ENCODE measurements around the gene GH2. TPM values are rescaled to one million over a fixed set of nuclear protein-coding genes. Genes with fewer than 3 reads are reported as not detected.
"Not testable (repeated sequence)": the region's sequence is repeated elsewhere in the genome, so short reads cannot be mapped to it uniquely, and the experiment has no call there.

GH2 gene
- total and polyA plus RNA-seq, 2 donors (not counting 3 experiments of a cell fraction or from before 2014, with no cell fraction given) = not detected

DNA sequence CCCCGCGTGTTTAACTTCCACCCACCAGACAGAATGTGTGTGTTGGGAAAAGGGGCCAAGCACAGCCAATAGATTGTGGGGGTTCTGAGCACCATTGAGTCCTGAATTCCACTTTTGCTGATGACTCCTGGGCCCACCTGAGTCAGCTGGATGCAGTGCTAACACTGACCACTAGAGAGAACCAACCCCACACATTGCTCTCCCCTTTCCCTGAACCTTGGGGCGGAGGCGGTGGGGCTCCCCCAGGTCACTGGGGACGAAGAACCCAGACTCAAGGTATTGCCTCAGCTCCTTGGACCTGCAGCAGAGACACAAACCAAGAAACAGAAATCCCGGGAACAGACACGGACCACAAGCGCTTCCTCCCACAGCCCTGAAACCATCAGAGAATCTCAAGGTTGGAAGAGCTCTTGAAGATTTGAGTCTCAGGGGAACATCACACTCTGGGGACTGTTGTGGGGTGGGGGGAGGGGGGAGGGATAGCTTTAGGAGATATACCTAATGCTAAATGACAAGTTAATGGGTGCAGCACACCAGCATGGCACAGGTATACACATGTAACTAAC, 7.6 kb downstream of the GH2 start:
- BruUV-seq (replicated peaks); H3K4me1 ChIP-seq (ENCODE audit: control insufficient read depth, extremely low read depth, insufficient read depth, low read length); H2AFZ ChIP-seq (ENCODE audit: low read depth, low read length); H3K9ac ChIP-seq (replicated peaks; ENCODE audit: extremely low read depth, insufficient read depth, low read length); H3K27ac ChIP-seq (ENCODE audit: insufficient read depth, low read depth, low read length); dilution Hi-C loops (cut with MboI; ENCODE audit: extremely low pct_ligation_motif_present, low sequenced_read_pairs); FAIRE-seq; H3K36me3 ChIP-seq (ENCODE audit: control insufficient read depth in 2 of 2, extremely low read depth in 1 of 2, insufficient read depth in 2 of 2, low read length in 2 of 2); DNase-seq (ENCODE audit: low read depth, low spot score); H3K4me2 ChIP-seq (ENCODE audit: insufficient read depth, low read length); H3K9me3 ChIP-seq (replicated peaks; ENCODE audit: control insufficient read depth, insufficient read depth, low read length); H4K20me1 ChIP-seq (replicated peaks; ENCODE audit: control insufficient read depth, extremely low read depth, insufficient read depth, low read length); H3K9me1 ChIP-seq (replicated peaks; ENCODE audit: control insufficient read depth, extremely low read depth, insufficient read depth, low read length); H3K4me3 ChIP-seq (replicated peaks in 1 of 3; ENCODE audit: insufficient read depth in 1 of 3, low read depth in 1 of 3, low read length in 3 of 3); H3K27me3 ChIP-seq (ENCODE audit: control insufficient read depth in 2 of 2, insufficient read depth in 2 of 2, low read length in 2 of 2); POLR2A ChIA-PET; intact Hi-C loops (cut with micrococcal nuclease); H3K79me2 ChIP-seq (ENCODE audit: control insufficient read depth, insufficient read depth, low read length): not testable (repeated sequence)
- CTCF ChIA-PET = interaction anchor here (1.4 to 2.0 kb wide), 2 partner anchors 8 to 9 kb away, joined by 3 to 8 read pairs; no protein-coding TSS in a partner anchor

DNA sequence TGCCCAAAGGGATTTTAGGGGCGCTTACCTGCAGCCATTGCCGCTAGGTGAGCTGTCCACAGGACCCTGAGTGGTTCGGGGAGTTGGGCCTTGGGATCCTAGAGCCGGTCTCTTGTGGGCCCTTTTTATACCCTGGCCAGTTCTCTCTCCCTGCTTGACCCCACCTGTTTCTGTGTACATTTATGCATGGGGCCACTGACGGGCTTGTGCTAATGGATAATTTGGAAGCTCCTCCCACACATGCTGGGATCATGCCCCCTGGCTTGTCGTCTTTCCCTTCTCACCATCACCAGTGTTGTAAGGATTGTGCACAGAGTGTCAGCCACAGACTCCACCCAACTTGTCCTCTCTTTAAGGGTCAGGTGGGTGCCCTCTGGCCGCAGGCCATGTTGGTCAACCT, 8.2 kb downstream of the GH2 start, which contains the start of gene CSH2:
TSS of gene CSH2 (minus strand) at position 101 of the 400 bp plus-strand sequence. CDS start at position 38, 63 bp downstream.
- not testable (repeated sequence) for FAIRE-seq; BruUV-seq (replicated peaks)

DNA sequence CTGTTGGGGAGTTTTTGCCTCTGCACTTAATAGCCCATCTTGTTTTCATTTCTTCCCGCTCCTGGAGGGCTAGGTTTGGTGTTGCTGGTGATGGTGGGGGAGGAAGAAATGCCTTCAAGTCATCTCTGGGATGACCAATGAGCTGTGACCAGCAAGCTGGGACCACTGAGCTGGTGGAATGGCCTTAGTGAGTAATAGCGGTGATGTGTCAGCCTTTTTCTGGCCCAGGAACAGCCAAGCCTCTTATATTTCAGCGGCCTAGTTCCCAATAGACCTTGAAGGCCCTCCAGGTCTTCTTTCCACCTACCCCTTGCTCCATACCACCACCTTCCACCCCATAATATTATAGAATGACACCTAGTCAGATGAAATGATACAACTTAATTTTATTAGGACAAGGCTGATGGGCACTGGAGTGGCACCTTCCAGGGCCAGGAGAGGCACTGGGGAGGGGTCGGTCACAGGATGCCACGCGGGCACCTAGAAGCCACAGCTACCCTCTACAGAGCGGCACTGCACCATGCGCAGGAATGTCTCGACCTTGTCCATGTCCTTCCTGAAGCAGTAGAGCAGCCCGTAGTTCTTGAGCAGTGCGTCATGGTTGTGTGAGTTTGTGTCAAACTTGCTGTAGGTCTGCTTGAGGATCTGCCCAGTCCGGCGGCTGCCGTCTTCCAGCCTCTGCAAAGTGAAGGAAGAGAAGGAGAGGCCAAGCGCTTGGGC, 9.9 kb downstream of the GH2 start:
- FAIRE-seq; H2AFZ ChIP-seq (ENCODE audit: low read depth, low read length); H3K27me3 ChIP-seq (ENCODE audit: control insufficient read depth in 2 of 2, insufficient read depth in 2 of 2, low read length in 2 of 2); dilution Hi-C loops (cut with MboI; ENCODE audit: extremely low pct_ligation_motif_present, low sequenced_read_pairs); intact Hi-C loops (cut with micrococcal nuclease); BruUV-seq (replicated peaks); H3K9me3 ChIP-seq (replicated peaks; ENCODE audit: control insufficient read depth, insufficient read depth, low read length); H4K20me1 ChIP-seq (replicated peaks; ENCODE audit: control insufficient read depth, extremely low read depth, insufficient read depth, low read length); H3K4me1 ChIP-seq (ENCODE audit: control insufficient read depth, extremely low read depth, insufficient read depth, low read length); H3K4me2 ChIP-seq (ENCODE audit: insufficient read depth, low read length); H3K9ac ChIP-seq (replicated peaks; ENCODE audit: extremely low read depth, insufficient read depth, low read length); CTCF ChIA-PET; H3K4me3 ChIP-seq (replicated peaks in 1 of 3; ENCODE audit: insufficient read depth in 1 of 3, low read depth in 1 of 3, low read length in 3 of 3); H3K27ac ChIP-seq (ENCODE audit: insufficient read depth, low read depth, low read length); H3K79me2 ChIP-seq (ENCODE audit: control insufficient read depth, insufficient read depth, low read length); H3K9me1 ChIP-seq (replicated peaks; ENCODE audit: control insufficient read depth, extremely low read depth, insufficient read depth, low read length); POLR2A ChIA-PET; DNase-seq (ENCODE audit: low read depth, low spot score); H3K36me3 ChIP-seq (ENCODE audit: control insufficient read depth in 2 of 2, extremely low read depth in 1 of 2, insufficient read depth in 2 of 2, low read length in 2 of 2): not testable (repeated sequence)

More for the DNA sequence above, 8.2 kb downstream of the GH2 start, which contains the start of gene CSH2:
- H3K9ac ChIP-seq (replicated peaks; ENCODE audit: extremely low read depth, insufficient read depth, low read length); POLR2A ChIA-PET; DNase-seq (ENCODE audit: low read depth, low spot score); intact Hi-C loops (cut with micrococcal nuclease); H3K4me3 ChIP-seq (replicated peaks in 1 of 3; ENCODE audit: insufficient read depth in 1 of 3, low read depth in 1 of 3, low read length in 3 of 3); H3K9me3 ChIP-seq (replicated peaks; ENCODE audit: control insufficient read depth, insufficient read depth, low read length); H3K79me2 ChIP-seq (ENCODE audit: control insufficient read depth, insufficient read depth, low read length); H2AFZ ChIP-seq (ENCODE audit: low read depth, low read length); H3K36me3 ChIP-seq (ENCODE audit: control insufficient read depth in 2 of 2, extremely low read depth in 1 of 2, insufficient read depth in 2 of 2, low read length in 2 of 2); H3K4me1 ChIP-seq (ENCODE audit: control insufficient read depth, extremely low read depth, insufficient read depth, low read length); H4K20me1 ChIP-seq (replicated peaks; ENCODE audit: control insufficient read depth, extremely low read depth, insufficient read depth, low read length); H3K4me2 ChIP-seq (ENCODE audit: insufficient read depth, low read length); dilution Hi-C loops (cut with MboI; ENCODE audit: extremely low pct_ligation_motif_present, low sequenced_read_pairs); H3K27ac ChIP-seq (ENCODE audit: insufficient read depth, low read depth, low read length); H3K9me1 ChIP-seq (replicated peaks; ENCODE audit: control insufficient read depth, extremely low read depth, insufficient read depth, low read length); H3K27me3 ChIP-seq (ENCODE audit: control insufficient read depth in 2 of 2, insufficient read depth in 2 of 2, low read length in 2 of 2): not testable (repeated sequence)
- CTCF ChIA-PET = interaction anchor here (1.4 to 2.0 kb wide), 2 partner anchors 8 to 9 kb away, joined by 3 to 8 read pairs; no protein-coding TSS in a partner anchor

DNA sequence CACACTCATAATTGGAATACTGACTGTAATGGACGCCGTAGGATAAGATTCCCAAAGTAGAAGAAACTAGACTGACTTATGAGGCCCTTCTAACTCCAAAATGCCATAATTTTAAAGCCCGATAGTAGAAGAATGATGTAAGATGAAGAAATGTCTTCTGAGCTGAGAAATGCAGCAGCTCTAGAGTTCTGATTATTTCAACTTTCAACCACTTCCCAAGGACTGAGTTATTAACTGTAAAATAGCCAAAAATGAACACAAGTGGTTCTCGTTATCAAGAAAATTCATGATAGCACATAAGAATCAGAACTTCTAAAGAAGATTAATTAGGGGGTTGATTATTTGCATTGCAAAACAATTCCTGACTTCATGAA, 11.5 kb downstream of the GH2 start:
- H4K20me1 ChIP-seq (replicated peaks; ENCODE audit: control insufficient read depth, extremely low read depth, insufficient read depth, low read length); DNase-seq (ENCODE audit: low read depth, low spot score); H3K9me1 ChIP-seq (replicated peaks; ENCODE audit: control insufficient read depth, extremely low read depth, insufficient read depth, low read length); H3K4me2 ChIP-seq (ENCODE audit: insufficient read depth, low read length); H3K27ac ChIP-seq (ENCODE audit: insufficient read depth, low read depth, low read length); POLR2A ChIA-PET; H3K4me1 ChIP-seq (ENCODE audit: control insufficient read depth, extremely low read depth, insufficient read depth, low read length); intact Hi-C loops (cut with micrococcal nuclease); H3K27me3 ChIP-seq (ENCODE audit: control insufficient read depth in 2 of 2, insufficient read depth in 2 of 2, low read length in 2 of 2); H2AFZ ChIP-seq (ENCODE audit: low read depth, low read length); dilution Hi-C loops (cut with MboI; ENCODE audit: extremely low pct_ligation_motif_present, low sequenced_read_pairs); H3K4me3 ChIP-seq (replicated peaks in 1 of 3; ENCODE audit: insufficient read depth in 1 of 3, low read depth in 1 of 3, low read length in 3 of 3); BruUV-seq (replicated peaks); FAIRE-seq; H3K36me3 ChIP-seq (ENCODE audit: control insufficient read depth in 2 of 2, extremely low read depth in 1 of 2, insufficient read depth in 2 of 2, low read length in 2 of 2); H3K9me3 ChIP-seq (replicated peaks; ENCODE audit: control insufficient read depth, insufficient read depth, low read length); H3K79me2 ChIP-seq (ENCODE audit: control insufficient read depth, insufficient read depth, low read length); H3K9ac ChIP-seq (replicated peaks; ENCODE audit: extremely low read depth, insufficient read depth, low read length): not testable (repeated sequence)
- CTCF ChIA-PET = interaction anchor here (0.9 to 1.1 kb wide), 2 partner anchors 10 to 21 kb away, joined by 4 to 6 read pairs; no protein-coding TSS in a partner anchor
